ENCODE results near the gene E2F1.
"Not testable (repeated sequence)": the region's sequence is repeated elsewhere in the genome, so short reads cannot be mapped to it uniquely, and the experiment has no call there.

The E2F1 gene

DNA sequence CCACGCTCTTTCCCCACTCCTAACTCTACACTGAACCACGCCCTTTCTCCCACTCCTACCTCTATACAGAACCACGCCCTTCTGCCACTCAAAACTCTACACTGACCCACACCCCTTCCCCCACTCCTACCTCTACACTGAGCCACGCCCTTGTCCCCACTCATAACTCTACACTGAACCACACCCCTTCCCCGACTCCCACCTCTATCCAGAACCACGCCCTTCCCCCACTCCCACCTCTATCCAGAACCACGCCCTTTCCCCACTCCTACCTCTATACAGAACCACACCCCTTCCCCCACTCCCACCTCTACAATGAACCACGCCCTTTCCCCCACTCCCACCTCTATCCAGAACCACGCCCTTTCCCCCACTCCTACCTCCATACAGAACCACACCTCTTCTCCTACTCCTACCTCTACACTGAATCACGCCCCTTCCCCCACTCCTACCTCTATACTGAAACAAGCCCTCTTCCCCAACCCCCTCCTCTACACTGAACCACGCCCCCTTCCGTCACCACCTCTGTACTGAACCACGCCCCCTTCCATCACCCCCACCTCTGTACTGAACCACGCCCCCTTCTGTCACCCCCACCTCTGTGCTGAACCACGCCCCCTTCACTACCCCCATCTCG lies 23.8 kb upstream of the E2F1 start:
- Histone ChIP-seq H3K4me3 (ENCODE audit: low read length) (no peak overlapping the region), H3K27ac (ENCODE audit: low read length) (no peak overlapping the region), H3K4me1 (ENCODE audit: control insufficient read depth, insufficient read depth, low read length) (peaks cover 2% of the 10 kb centered on the region; the same call in 1 of the 2 replicates), H3K27me3 (ENCODE audit: control insufficient read depth, insufficient read depth, low read length) (no peaks in the 10 kb centered on the region), H3K9me3 (ENCODE audit: control insufficient read depth, insufficient read depth, low read length) (no peaks in the 10 kb centered on the region), H3K36me3 (ENCODE audit: control insufficient read depth, insufficient read depth, low read length) (no peaks in the 10 kb centered on the region)
- 100% methylated on average over 5 of the region's 16 CpGs for WGBS (ENCODE audit: insufficient coverage, insufficient read length)
- DNase-seq (ENCODE audit: low read depth, low spot score) = no peak

GRCh38 chr20:33709398-33709797 lies 23.2 kb upstream of the E2F1 start:
- no CpG with 5 or more reads among the region's 2 CpGs for WGBS (ENCODE audit: insufficient coverage, insufficient read length)
- Histone ChIP-seq H3K4me3 (ENCODE audit: low read length) (no peak overlapping the region), H3K9me3 (ENCODE audit: control insufficient read depth, insufficient read depth, low read length) (no peaks in the 10 kb centered on the region), H3K4me1 (ENCODE audit: control insufficient read depth, insufficient read depth, low read length) (peaks cover 2% of the 10 kb centered on the region; the same call in 1 of the 2 replicates), H3K36me3 (ENCODE audit: control insufficient read depth, insufficient read depth, low read length) (no peaks in the 10 kb centered on the region), H3K27me3 (ENCODE audit: control insufficient read depth, insufficient read depth, low read length) (no peaks in the 10 kb centered on the region), H3K27ac (ENCODE audit: low read length) (no peak overlapping the region)
- no peak for DNase-seq (ENCODE audit: low read depth, low spot score)

- Histone ChIP-seq H3K27ac (ENCODE audit: low read length) (no peak overlapping the region), H3K4me1 (ENCODE audit: control insufficient read depth, insufficient read depth, low read length) (peaks cover 2% of the 10 kb centered on the region; the same call in 1 of the 2 replicates), H3K9me3 (ENCODE audit: control insufficient read depth, insufficient read depth, low read length) (no peaks in the 10 kb centered on the region), H3K36me3 (ENCODE audit: control insufficient read depth, insufficient read depth, low read length) (no peaks in the 10 kb centered on the region), H3K4me3 (ENCODE audit: low read length) (no peak overlapping the region), H3K27me3 (ENCODE audit: control insufficient read depth, insufficient read depth, low read length) (no peaks in the 10 kb centered on the region)
- WGBS (ENCODE audit: insufficient coverage, insufficient read length) = no CpG with 5 or more reads among the region's 11 CpGs
- DNase-seq (ENCODE audit: low read depth, low spot score) = no peak
Measured at GRCh38 chr20:33707668-33708067, 21.5 kb upstream of the E2F1 start.

DNA sequence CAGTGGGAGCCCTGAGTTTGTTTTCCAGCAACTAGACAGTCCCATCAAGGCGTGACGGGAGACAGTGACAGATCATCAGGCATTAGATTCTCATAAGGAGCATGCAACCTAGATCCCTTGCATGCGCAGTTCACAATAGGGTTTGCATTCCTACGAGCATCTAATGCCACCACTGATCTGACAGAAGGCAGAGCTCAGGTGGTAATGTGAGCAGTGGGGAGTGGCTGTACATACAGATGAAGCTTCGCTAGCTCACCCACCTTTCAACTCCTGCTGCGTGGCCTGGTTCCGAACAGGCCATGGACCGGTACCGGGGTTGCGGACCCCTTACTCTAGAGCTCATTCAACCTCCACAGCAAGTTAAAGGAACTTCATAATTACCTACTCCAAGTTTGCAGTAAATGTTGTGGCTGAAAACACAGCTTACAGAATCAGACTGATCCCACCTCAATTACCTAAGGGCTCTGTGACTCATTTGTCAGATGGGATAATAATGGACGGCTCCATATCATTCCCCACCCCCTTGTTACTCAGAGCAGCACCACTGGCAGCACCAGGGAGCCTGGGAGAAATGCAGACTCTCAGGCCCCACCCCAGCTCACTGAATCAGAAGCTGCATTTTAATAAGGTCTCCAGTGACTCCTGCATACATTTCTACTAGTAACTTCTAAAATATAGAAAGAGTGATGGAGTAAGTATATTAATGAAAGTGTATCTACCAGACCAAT lies 18.2 kb upstream of the E2F1 start:
- no CpG with 5 or more reads among the region's 11 CpGs for whole genome bisulfite sequencing (ENCODE audit: insufficient coverage, insufficient read length)
- Histone ChIP-seq H3K36me3 (ENCODE audit: control insufficient read depth, insufficient read depth, low read length) (no peaks in the 10 kb centered on the region), H3K9me3 (ENCODE audit: control insufficient read depth, insufficient read depth, low read length) (no peaks in the 10 kb centered on the region), H3K27ac (ENCODE audit: low read length) (no peak overlapping the region), H3K4me3 (ENCODE audit: low read length) (no peak overlapping the region), H3K27me3 (ENCODE audit: control insufficient read depth, insufficient read depth, low read length) (no peaks in the 10 kb centered on the region), H3K4me1 (ENCODE audit: control insufficient read depth, insufficient read depth, low read length) (no peaks in the 10 kb centered on the region)
- DNase-seq (ENCODE audit: low read depth, low spot score) = no peak

- no CpG with 5 or more reads among the region's 8 CpGs for WGBS (ENCODE audit: insufficient coverage, insufficient read length)
- DNase-seq (ENCODE audit: low read depth, low spot score) = no peak
- H3K27ac ChIP-seq (ENCODE audit: low read length) = no peak overlapping the region
- no peaks in the 10 kb centered on the region for H3K27me3 ChIP-seq (ENCODE audit: control insufficient read depth, insufficient read depth, low read length)
- H3K9me3 ChIP-seq (ENCODE audit: control insufficient read depth, insufficient read depth, low read length) = no peaks in the 10 kb centered on the region
- no peak overlapping the region for H3K4me3 ChIP-seq (ENCODE audit: low read length)
- H3K36me3 ChIP-seq (ENCODE audit: control insufficient read depth, insufficient read depth, low read length) = no peaks in the 10 kb centered on the region
- H3K4me1 ChIP-seq (ENCODE audit: control insufficient read depth, insufficient read depth, low read length) = no peaks in the 10 kb centered on the region
Measured at GRCh38 chr20:33703498-33704137, 17.4 kb upstream of the E2F1 start.

- no peak overlapping the region for H3K4me3 ChIP-seq (ENCODE audit: low read length)
- H3K27ac ChIP-seq (ENCODE audit: low read length) = no peak overlapping the region
- H3K27me3 ChIP-seq (ENCODE audit: control insufficient read depth, insufficient read depth, low read length) = no peaks in the 10 kb centered on the region
- H3K36me3 ChIP-seq (ENCODE audit: control insufficient read depth, insufficient read depth, low read length) = no peaks in the 10 kb centered on the region
- DNase-seq (ENCODE audit: low read depth, low spot score) = no peak
- no peaks in the 10 kb centered on the region for H3K4me1 ChIP-seq (ENCODE audit: control insufficient read depth, insufficient read depth, low read length)
- no CpG with 5 or more reads among the region's 5 CpGs for WGBS (ENCODE audit: insufficient coverage, insufficient read length)
- no peaks in the 10 kb centered on the region for H3K9me3 ChIP-seq (ENCODE audit: control insufficient read depth, insufficient read depth, low read length)
Measured at GRCh38 chr20:33702861-33703260, 16.7 kb upstream of the E2F1 start.

GRCh38 chr20:33701629-33702450 lies 15.7 kb upstream of the E2F1 start:
- H3K27ac ChIP-seq (ENCODE audit: low read length) = no peak overlapping the region
- H3K9me3 ChIP-seq (ENCODE audit: control insufficient read depth, insufficient read depth, low read length) = no peaks in the 10 kb centered on the region
- H3K27me3 ChIP-seq (ENCODE audit: control insufficient read depth, insufficient read depth, low read length) = no peaks in the 10 kb centered on the region
- H3K36me3 ChIP-seq (ENCODE audit: control insufficient read depth, insufficient read depth, low read length) = no peaks in the 10 kb centered on the region
- DNase-seq (ENCODE audit: low read depth, low spot score) = no peak
- no CpG with 5 or more reads among the region's 27 CpGs for WGBS (ENCODE audit: insufficient coverage, insufficient read length)
- no peaks in the 10 kb centered on the region for H3K4me1 ChIP-seq (ENCODE audit: control insufficient read depth, insufficient read depth, low read length)
- no peak overlapping the region for H3K4me3 ChIP-seq (ENCODE audit: low read length)

- not testable (repeated sequence) for H3K4me1 ChIP-seq (ENCODE audit: control insufficient read depth, insufficient read depth, low read length); H3K36me3 ChIP-seq (ENCODE audit: control insufficient read depth, insufficient read depth, low read length); H3K27me3 ChIP-seq (ENCODE audit: control insufficient read depth, insufficient read depth, low read length); H3K27ac ChIP-seq (ENCODE audit: low read length); H3K4me3 ChIP-seq (ENCODE audit: low read length); DNase-seq (ENCODE audit: low read depth, low spot score); H3K9me3 ChIP-seq (ENCODE audit: control insufficient read depth, insufficient read depth, low read length)
- WGBS (ENCODE audit: insufficient coverage, insufficient read length) = no CpG with 5 or more reads among the region's 45 CpGs
Measured at GRCh38 chr20:33700696-33701441, 14.7 kb upstream of the E2F1 start.

DNA sequence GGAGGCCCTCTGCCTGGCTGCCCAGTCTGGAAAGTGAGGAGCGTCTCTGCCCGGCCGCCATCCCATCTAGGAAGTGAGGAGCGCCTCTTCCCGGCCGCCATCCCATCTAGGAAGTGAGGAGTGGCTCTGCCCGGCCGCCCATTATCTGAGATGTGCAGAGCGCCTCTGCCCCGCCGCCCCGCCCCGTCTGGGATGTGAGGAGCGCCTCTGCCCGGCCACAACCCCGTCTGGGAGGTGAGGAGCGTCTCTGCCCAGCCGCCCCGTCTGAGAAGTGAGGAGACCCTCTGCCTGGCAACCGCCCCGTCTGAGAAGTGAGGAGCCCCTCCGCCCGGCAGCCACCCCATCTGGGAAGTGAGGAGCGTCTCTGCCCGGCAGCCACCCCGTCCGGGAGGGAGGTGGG lies 12.8 kb upstream of the E2F1 start:
- no CpG with 5 or more reads among the region's 27 CpGs for WGBS (ENCODE audit: insufficient coverage, insufficient read length)
- not testable (repeated sequence) for H3K4me3 ChIP-seq (ENCODE audit: low read length); H3K27me3 ChIP-seq (ENCODE audit: control insufficient read depth, insufficient read depth, low read length); H3K27ac ChIP-seq (ENCODE audit: low read length); H3K36me3 ChIP-seq (ENCODE audit: control insufficient read depth, insufficient read depth, low read length); DNase-seq (ENCODE audit: low read depth, low spot score); H3K9me3 ChIP-seq (ENCODE audit: control insufficient read depth, insufficient read depth, low read length); H3K4me1 ChIP-seq (ENCODE audit: control insufficient read depth, insufficient read depth, low read length)

GRCh38 chr20:33697129-33697528 lies 10.9 kb upstream of the E2F1 start:
- DNase-seq (ENCODE audit: low read depth, low spot score) = no peak
- no CpG with 5 or more reads among the region's 8 CpGs for WGBS (ENCODE audit: insufficient coverage, insufficient read length)
- Histone ChIP-seq H3K27ac (ENCODE audit: low read length) (no peak overlapping the region), H3K4me1 (ENCODE audit: control insufficient read depth, insufficient read depth, low read length) (peaks cover 3% of the 10 kb centered on the region; the same call in 1 of the 2 replicates), H3K9me3 (ENCODE audit: control insufficient read depth, insufficient read depth, low read length) (no peaks in the 10 kb centered on the region), H3K4me3 (ENCODE audit: low read length) (no peak overlapping the region), H3K36me3 (ENCODE audit: control insufficient read depth, insufficient read depth, low read length) (no peaks in the 10 kb centered on the region), H3K27me3 (ENCODE audit: control insufficient read depth, insufficient read depth, low read length) (no peaks in the 10 kb centered on the region)

All from iPS DF 6.9 (cell line).